Uterus (tissue), 2 donors: ENCODE results near the gene ZBTB14.

Experiments
- CTCF ChIP-seq, 4 experiments: fragments of 200-600 bp in 2 of 4; fragments of 450-650 bp in 2 of 4; sonication (generic) in 2 of 4; IDR thresholded peaks; one replicate each; pipeline ENCODE4 v1.5.1; 2016 to 2019; ENCODE audit warnings: antibody characterized with exemption in 4 of 4, mild to moderate bottlenecking in 2 of 4, moderate library complexity in 1 of 4
- POLR2A ChIP-seq, 2 donors: fragments of 450-650 bp; IDR thresholded peaks; one replicate each; pipeline ENCODE4 v1.6.1; 2016; ENCODE audit warnings: antibody characterized with exemption in 2 of 2, mild to moderate bottlenecking in 1 of 2, moderate library complexity in 1 of 2

- TF ChIP-seq CTCF (IDR thresholded peaks at IDR 0.05), result no peak
- no peak for TF ChIP-seq POLR2A (IDR thresholded peaks at IDR 0.05)
Measured at GRCh38 chr18:5239447-5239846, 56.1 kb downstream of the ZBTB14 start.
